ENCODE data around the gene NCAPG. TPM values are rescaled to one million over a fixed set of nuclear protein-coding genes. Genes with fewer than 3 reads are reported as not detected.
A peak's percentile ranks its signal among the peaks of the same experiment; 100 is the strongest.

The NCAPG gene
- total RNA-seq, 4 donors from 2014 or later, result 0.17 to 0.98 (median 0.71) TPM; not detected in 1

DNA sequence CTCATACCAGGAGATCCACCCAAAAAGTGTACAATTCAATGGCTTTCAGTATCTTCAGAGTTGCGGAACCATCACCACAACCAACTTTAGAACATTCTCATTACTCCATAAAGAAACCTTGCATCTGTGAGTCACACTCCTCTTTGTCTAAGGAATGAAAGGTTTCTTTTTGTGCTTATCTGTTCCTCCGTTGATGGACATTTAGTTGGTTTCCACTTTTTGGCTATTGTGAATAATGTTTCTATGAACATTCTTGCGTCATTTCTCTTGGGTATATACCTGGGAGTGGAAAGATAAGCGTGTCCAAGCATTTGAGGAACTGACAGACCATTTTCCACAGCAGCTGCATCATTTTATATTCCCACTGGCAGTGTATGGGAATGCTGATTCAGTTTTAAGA, 39.9 kb upstream of the NCAPG start:
- TF ChIP-seq CTCF (IDR thresholded peaks at IDR 0.05) (no peak), EP300 (IDR thresholded peaks at IDR 0.05) (no peak), POLR2A (IDR thresholded peaks at IDR 0.05; ENCODE audit: low read depth) (no peak), POLR2AphosphoS5 (IDR thresholded peaks at IDR 0.05) (no peak)
- no peak overlapping the region for H3K4me3 ChIP-seq
- H3K27ac ChIP-seq (replicated peaks in 1 of 4), result no peak overlapping the region
- H3K9me3 ChIP-seq, result peaks cover 0 to 5% (median 2%) of the 10 kb centered on the region in 4 donors
- WGBS, result 81% methylated on average over 4 of the region's 4 CpGs
- DNase-seq (ENCODE audit: extremely low spot score), result peak; percentile 14
- no peaks in the 10 kb centered on the region for H3K4me1 ChIP-seq
- H3K36me3 ChIP-seq, result no peaks in the 10 kb centered on the region
- peaks cover 0 to 5% (median 0%) of the 10 kb centered on the region in 4 donors for H3K27me3 ChIP-seq
- intact Hi-C loops (cut with DNase I), result no loop called here

GRCh38 chr4:17771284-17771908, 39.4 kb upstream of the NCAPG start:
- no peak for TF ChIP-seq CTCF (IDR thresholded peaks at IDR 0.05)
- no peak for TF ChIP-seq POLR2AphosphoS5 (IDR thresholded peaks at IDR 0.05)
- TF ChIP-seq EP300 (IDR thresholded peaks at IDR 0.05), result no peak
- TF ChIP-seq POLR2A (IDR thresholded peaks at IDR 0.05; ENCODE audit: low read depth), result no peak
- H3K9me3 ChIP-seq, result peaks cover 0 to 5% (median 2%) of the 10 kb centered on the region in 4 donors
- WGBS, result 73% methylated on average over 8 of the region's 8 CpGs
- no peaks in the 10 kb centered on the region for H3K4me1 ChIP-seq
- no peak overlapping the region for H3K27ac ChIP-seq (replicated peaks in 1 of 4)
- DNase-seq (ENCODE audit: extremely low spot score), result peak; percentile 57
- no peaks in the 10 kb centered on the region for H3K36me3 ChIP-seq
- H3K4me3 ChIP-seq, result no peak overlapping the region
- peaks cover 0 to 5% (median 0%) of the 10 kb centered on the region in 4 donors for H3K27me3 ChIP-seq
- intact Hi-C loops (cut with DNase I), result no loop called here

DNA sequence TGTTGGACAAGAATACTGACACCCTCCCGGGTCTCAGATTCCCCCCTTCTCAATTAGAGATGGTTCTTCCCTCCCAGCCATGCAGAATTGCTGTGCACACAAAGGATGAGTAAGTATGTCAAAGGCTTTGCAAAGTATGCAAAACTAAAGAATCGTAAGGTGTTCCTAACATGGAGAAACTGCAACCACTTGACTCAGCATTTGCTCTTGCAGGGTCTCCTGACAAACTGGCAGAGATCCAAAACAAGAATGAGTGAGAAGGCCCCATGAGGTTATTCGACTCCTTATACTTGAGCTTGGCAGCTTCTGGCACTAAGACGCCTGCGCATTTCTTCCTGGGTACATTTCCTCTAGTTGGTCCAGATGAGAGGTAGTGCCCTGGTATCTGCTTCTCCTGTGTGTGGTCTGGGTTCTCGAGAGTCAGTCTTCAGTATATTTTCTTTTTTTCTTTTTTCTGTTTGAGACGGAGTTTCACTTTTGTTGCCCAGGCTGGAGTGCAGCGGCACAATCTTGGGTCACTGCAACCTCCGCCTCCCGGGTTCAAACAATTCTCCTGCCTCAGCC, 37.6 kb upstream of the NCAPG start:
- no peaks in the 10 kb centered on the region for H3K9me3 ChIP-seq
- WGBS, result 75% methylated on average over 10 of the region's 10 CpGs
- H3K4me3 ChIP-seq, result no peak overlapping the region
- intact Hi-C loops (cut with DNase I), result no loop called here
- H3K4me1 ChIP-seq, result no peaks in the 10 kb centered on the region
- no peak for TF ChIP-seq POLR2A (IDR thresholded peaks at IDR 0.05; ENCODE audit: low read depth)
- no peak for TF ChIP-seq EP300 (IDR thresholded peaks at IDR 0.05)
- TF ChIP-seq CTCF (IDR thresholded peaks at IDR 0.05), result no peak
- no peak for TF ChIP-seq POLR2AphosphoS5 (IDR thresholded peaks at IDR 0.05)
- H3K27ac ChIP-seq (replicated peaks in 1 of 4), result no peak overlapping the region
- DNase-seq (ENCODE audit: extremely low spot score), result peak; percentile 91
- H3K36me3 ChIP-seq, result no peaks in the 10 kb centered on the region
- H3K27me3 ChIP-seq, result peaks cover 0 to 5% (median 0%) of the 10 kb centered on the region in 4 donors

DNA sequence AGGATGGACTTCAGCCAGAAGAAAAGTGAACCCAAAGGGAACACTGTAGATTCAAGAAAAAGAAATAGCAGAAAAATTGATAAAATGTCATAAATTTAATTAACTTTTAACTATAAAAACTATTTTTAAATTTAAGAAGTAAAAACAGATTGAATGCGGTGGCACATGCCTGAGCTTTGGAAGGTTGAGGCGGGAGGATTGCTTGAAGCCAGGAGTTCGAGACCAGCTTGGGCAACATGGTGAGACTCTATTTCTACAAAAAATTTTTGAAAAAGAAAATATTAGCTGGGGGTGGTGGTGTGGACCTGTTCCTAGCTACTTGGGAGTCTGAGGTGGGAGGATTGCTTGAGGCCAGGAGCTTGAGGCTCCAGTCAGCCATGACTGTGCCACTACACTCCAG, 32.3 kb upstream of the NCAPG start:
- intact Hi-C loops (cut with DNase I), result no loop called here
- peaks cover 14 to 25% (median 22%) of the 10 kb centered on the region in 4 donors for H3K4me1 ChIP-seq
- peaks cover 0 to 30% (median 3%) of the 10 kb centered on the region in 4 donors for H3K27me3 ChIP-seq
- H3K4me3 ChIP-seq, result no peak overlapping the region
- TF ChIP-seq POLR2AphosphoS5 (IDR thresholded peaks at IDR 0.05), result no peak
- TF ChIP-seq EP300 (IDR thresholded peaks at IDR 0.05), result no peak
- TF ChIP-seq CTCF (IDR thresholded peaks at IDR 0.05), result no peak
- TF ChIP-seq POLR2A (IDR thresholded peaks at IDR 0.05; ENCODE audit: low read depth), result no peak
- no peak overlapping the region for H3K27ac ChIP-seq (replicated peaks in 1 of 4)
- no peaks in the 10 kb centered on the region for H3K9me3 ChIP-seq
- DNase-seq (ENCODE audit: extremely low spot score), result peak; percentile 91
- no peaks in the 10 kb centered on the region for H3K36me3 ChIP-seq
- 75% methylated on average over 3 of the region's 3 CpGs for WGBS
